Osteoblast (primary cell): Measurements from ENCODE around the gene CACNA1C. TPM values are rescaled to one million over a fixed set of nuclear protein-coding genes. Genes with fewer than 3 reads are reported as not detected.

Experiments
- DNase-seq: peaks from one replicate; pipeline ENCODE4 v3.0.0; 2011; ENCODE audit warnings: low spot score, mixed read lengths; ENCODE audit not compliant: insufficient read length; ENCODE audit errors: missing footprints
- H2AFZ ChIP-seq: 2 replicates; pipeline ENCODE4 v1.6.0; 2011; ENCODE audit warnings: mild to moderate bottlenecking, low read length
- H3K27ac ChIP-seq: 2 replicates; pipeline ENCODE4 v1.5.1; 2011; ENCODE audit warnings: mild to moderate bottlenecking, low read depth, low read length, moderate library complexity
- H3K27me3 ChIP-seq: 2 replicates; pipeline ENCODE4 v1.6.0; 2012; ENCODE audit warnings: mild to moderate bottlenecking, control low read depth, inconsistent platforms, low read length, moderate library complexity; ENCODE audit not compliant: insufficient read depth
- H3K36me3 ChIP-seq: 2 replicates; pipeline ENCODE4 v1.5.1; 2011; ENCODE audit warnings: mild to moderate bottlenecking, low read length, control low read depth, moderate library complexity; ENCODE audit not compliant: insufficient read depth
- H3K4me1 ChIP-seq: 2 replicates; pipeline ENCODE4 v1.5.1; 2011; ENCODE audit warnings: mild to moderate bottlenecking, low read length, control low read depth, moderate library complexity; ENCODE audit not compliant: insufficient read depth
- H3K4me2 ChIP-seq: 2 replicates; pipeline ENCODE4 v1.6.0; 2011; ENCODE audit warnings: mild to moderate bottlenecking, low read length; ENCODE audit not compliant: insufficient read depth
- H3K4me3 ChIP-seq: fragments of 200-600 bp; sonication (generic); 3 replicates; pipeline ENCODE4 v1.5.1; 2012; ENCODE audit warnings: mild to moderate bottlenecking, low read length, inconsistent platforms; ENCODE audit not compliant: insufficient read depth
- H3K79me2 ChIP-seq: 2 replicates; pipeline ENCODE4 v1.6.0; 2012; ENCODE audit warnings: mild to moderate bottlenecking, low read length, control low read depth, inconsistent platforms; ENCODE audit not compliant: insufficient read depth
- H3K9me3 ChIP-seq: 2 replicates; pipeline ENCODE4 v1.5.1; 2011; ENCODE audit warnings: low read depth, low read length, control low read depth
- H4K20me1 ChIP-seq: 2 replicates; pipeline ENCODE4 v1.6.0; 2012; ENCODE audit warnings: mild to moderate bottlenecking, low read length, control low read depth; ENCODE audit not compliant: insufficient read depth
- CTCF ChIP-seq: IDR thresholded peaks from 2 replicates; pipeline ENCODE4 v1.5.1; 2011; ENCODE audit warnings: mild to moderate bottlenecking, low read depth, low read length, moderate library complexity; ENCODE audit errors: extremely low read depth
- total RNA-seq: library from RNA; depleted of rRNA; stranded (reverse); fragments of >200 nt; gene quantifications from 2 replicates; pipeline ENCODE4 v1.2.3, GENCODE V29; 2012

CACNA1C gene
- total RNA-seq, 1 donor: 19.2 TPM

DNA sequence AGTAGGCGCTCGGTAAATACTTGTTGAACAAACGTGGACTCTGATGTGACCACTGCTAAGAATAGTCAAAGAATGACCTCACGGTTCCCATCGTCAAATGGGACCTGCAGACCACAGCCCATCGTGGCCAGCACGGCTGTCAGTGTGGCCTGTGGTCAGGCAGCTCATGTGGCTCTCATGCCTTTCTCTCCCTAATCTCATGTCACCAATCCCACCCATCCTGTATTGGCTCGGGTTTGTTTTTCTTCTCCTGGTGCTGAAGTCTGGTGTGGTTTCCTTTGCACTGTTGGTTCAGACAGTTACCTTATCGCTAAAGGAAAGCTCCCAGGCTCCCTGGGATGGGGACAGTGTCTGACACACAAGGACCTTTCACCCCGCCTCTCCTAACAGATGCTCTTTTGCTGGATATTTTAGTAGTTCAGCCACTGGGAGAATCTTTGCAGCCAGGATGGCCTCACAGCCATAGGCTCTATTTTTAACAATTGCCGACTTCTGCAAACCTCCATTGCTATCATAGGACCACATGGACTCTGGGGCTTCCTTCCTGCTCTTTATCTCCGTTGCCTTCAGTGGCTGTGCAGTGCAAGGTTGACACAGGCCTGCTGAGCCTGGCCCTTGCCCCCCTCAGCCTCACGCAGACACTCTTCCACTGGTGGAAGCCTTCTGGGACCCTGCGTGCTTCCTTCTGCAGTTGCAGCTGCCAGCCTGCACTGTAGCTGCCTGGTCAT is 448.8 kb downstream of the CACNA1C start:
- Histone ChIP-seq H3K27ac (no peak overlapping the region), H3K4me1 (no peaks in the 10 kb centered on the region), H3K9me3 (no peaks in the 10 kb centered on the region), H3K4me3 (no peak overlapping the region), H3K79me2 (no peaks in the 10 kb centered on the region), H4K20me1 (peaks cover 6% of the 10 kb centered on the region), H3K4me2 (no peak overlapping the region), H2AFZ (no peak overlapping the region), H3K27me3 (no peaks in the 10 kb centered on the region), H3K36me3 (peaks cover 7% of the 10 kb centered on the region)
- no peak for DNase-seq
- no peak for TF ChIP-seq CTCF

- no peak overlapping the region for H3K27ac ChIP-seq
- TF ChIP-seq CTCF: no peak
- no peak overlapping the region for H2AFZ ChIP-seq
- no peaks in the 10 kb centered on the region for H3K27me3 ChIP-seq
- no peaks in the 10 kb centered on the region for H3K9me3 ChIP-seq
- no peaks in the 10 kb centered on the region for H3K4me1 ChIP-seq
- peaks cover 6% of the 10 kb centered on the region for H4K20me1 ChIP-seq
- no peak for DNase-seq
- no peak overlapping the region for H3K4me2 ChIP-seq
- H3K79me2 ChIP-seq: no peaks in the 10 kb centered on the region
- no peak overlapping the region for H3K4me3 ChIP-seq
- H3K36me3 ChIP-seq: peaks cover 7% of the 10 kb centered on the region
Observed at GRCh38 chr12:2503036-2503435, 450.2 kb downstream of the CACNA1C start.

- Histone ChIP-seq H3K79me2 (no peaks in the 10 kb centered on the region), H4K20me1 (peaks cover 6% of the 10 kb centered on the region), H3K4me3 (no peak overlapping the region), H2AFZ (no peak overlapping the region), H3K36me3 (peaks cover 7% of the 10 kb centered on the region), H3K27ac (no peak overlapping the region), H3K27me3 (no peaks in the 10 kb centered on the region), H3K4me2 (no peak overlapping the region), H3K4me1 (no peaks in the 10 kb centered on the region), H3K9me3 (no peaks in the 10 kb centered on the region)
- no peak for TF ChIP-seq CTCF
- DNase-seq: no peak
Observed at GRCh38 chr12:2503762-2504161, 451.0 kb downstream of the CACNA1C start.

GRCh38 chr12:2504577-2504976 is 451.8 kb downstream of the CACNA1C start:
- Histone ChIP-seq H3K27ac (no peak overlapping the region), H3K4me1 (no peaks in the 10 kb centered on the region), H3K27me3 (no peaks in the 10 kb centered on the region), H4K20me1 (peaks cover 6% of the 10 kb centered on the region), H3K4me2 (no peak overlapping the region), H2AFZ (no peak overlapping the region), H3K79me2 (no peaks in the 10 kb centered on the region), H3K9me3 (no peaks in the 10 kb centered on the region), H3K36me3 (peaks cover 7% of the 10 kb centered on the region), H3K4me3 (no peak overlapping the region)
- DNase-seq: no peak
- no peak for TF ChIP-seq CTCF
